GM21381 (cell line): Measurements from ENCODE around the gene CENPS.
"Not testable (repeated sequence)": the region's sequence is repeated elsewhere in the genome, so short reads cannot be mapped to it uniquely, and the experiment has no call there.

Experiments used
- ATAC-seq: cut with Tn5 transposase; IDR thresholded peaks from one replicate; pipeline ENCODE4 v1.9.1; 2021; ENCODE audit warnings: mild to moderate bottlenecking, moderate library complexity; ENCODE audit not compliant: unreplicated experiment

CENPS gene

GRCh38 chr1:10430216-10431069, at the start of gene CENPS:
Gene CENPS, plus strand, starts transcription at chr1:10430433. Its CDS starts 85 bp downstream, at chr1:10430518.
- peak; percentile 80 for ATAC-seq

GRCh38 chr1:10380594-10381275, 49.5 kb upstream of the CENPS start:
- no peak for ATAC-seq

- ATAC-seq, result no peak
Measured at GRCh38 chr1:10383630-10384029, 46.6 kb upstream of the CENPS start.

- no peak for ATAC-seq
Measured at GRCh38 chr1:10384219-10384618, 46.0 kb upstream of the CENPS start.

- no peak for ATAC-seq
Measured at GRCh38 chr1:10386761-10387676, 43.2 kb upstream of the CENPS start.

GRCh38 chr1:10387677-10388386, 42.4 kb upstream of the CENPS start:
- ATAC-seq, result no peak

- ATAC-seq, result no peak
Measured at GRCh38 chr1:10388387-10388715, 41.9 kb upstream of the CENPS start.

- ATAC-seq, result no peak
Measured at GRCh38 chr1:10389271-10389973, 40.8 kb upstream of the CENPS start.

GRCh38 chr1:10396870-10397269, 33.4 kb upstream of the CENPS start:
- no peak for ATAC-seq

GRCh38 chr1:10398278-10398733, 31.9 kb upstream of the CENPS start:
- no peak for ATAC-seq

- peak; percentile 95 for ATAC-seq
Measured at GRCh38 chr1:10398734-10399443, 31.3 kb upstream of the CENPS start, which contains the start of gene PGD. Gene PGD, plus strand, starts transcription at chr1:10399064. Its CDS starts 54 bp downstream, at chr1:10399118.

GRCh38 chr1:10399444-10399941, 30.7 kb upstream of the CENPS start:
- peak; percentile 1 for ATAC-seq

GRCh38 chr1:10400013-10400412, 30.2 kb upstream of the CENPS start:
- no peak for ATAC-seq

- ATAC-seq, result no peak
Measured at GRCh38 chr1:10401281-10401680, 29.0 kb upstream of the CENPS start.

GRCh38 chr1:10402729-10403274, 27.4 kb upstream of the CENPS start:
- no peak for ATAC-seq

GRCh38 chr1:10407201-10407600, 23.0 kb upstream of the CENPS start:
- ATAC-seq, result no peak

GRCh38 chr1:10415211-10415930, 14.9 kb upstream of the CENPS start:
- ATAC-seq, result no peak

- ATAC-seq, result not testable (repeated sequence)
Measured at GRCh38 chr1:10415967-10416366, 14.3 kb upstream of the CENPS start.
